IMR-90 (cell line): ENCODE results near the gene C4B. TPM values are rescaled to one million over a fixed set of nuclear protein-coding genes. Genes with fewer than 3 reads are reported as not detected.

Experiments
- ATAC-seq: fragments of 200-7000 bp; cut with Tn5 transposase; 2 replicates; pipeline ENCODE4 v1.9.1; 2020; ENCODE audit warnings: low read depth, mild to moderate bottlenecking, moderate library complexity
- BruUV-seq: library from RNA; stranded (reverse); fragments of 400-500 nt; replicated peaks from 2 replicates; lab custom pipeline; 2021; lab: Mats Ljungman, UMichigan
- CTCF ChIA-PET: fragments of 300-600 bp; formaldehyde crosslinking; extraction: SDS; loops from one replicate; lab custom pipeline; 2021; ENCODE audit warnings: antibody characterized with exemption; lab: Yijun Ruan, JAX
- POLR2A ChIA-PET: fragments of 300-600 bp; sonication (Branson Sonifier 250); formaldehyde crosslinking; loops from one replicate; lab custom pipeline; 2022; ENCODE audit warnings: antibody characterized with exemption; ENCODE audit not compliant: unreplicated experiment; lab: Charles Lee
- DNase-seq: peaks from one replicate; pipeline ENCODE4 v3.0.0; 2013
- H2AFZ ChIP-seq: replicated peaks from 2 replicates; pipeline ENCODE3; 2013; ENCODE audit warnings: low read length, mild to moderate bottlenecking; ENCODE audit not compliant: poor library complexity
- H2AK5ac ChIP-seq: 2 replicates; pipeline ENCODE4 v1.6.1; 2013; ENCODE audit warnings: low read depth, low read length, inconsistent platforms
- H2AK9ac ChIP-seq: replicated peaks from 2 replicates; pipeline ENCODE3; 2013; ENCODE audit warnings: mild to moderate bottlenecking, low read depth, low read length, moderate library complexity; ENCODE audit not compliant: poor library complexity
- H2BK120ac ChIP-seq: 2 replicates; pipeline ENCODE4 v1.6.1; 2013; ENCODE audit warnings: low read depth, low read length, inconsistent platforms
- H2BK15ac ChIP-seq: 3 replicates; pipeline ENCODE4 v1.6.1; 2013; ENCODE audit warnings: low read depth, low read length, inconsistent platforms
- H2BK20ac ChIP-seq: 2 replicates; pipeline ENCODE4 v1.6.1; 2013; ENCODE audit warnings: low read depth, mild to moderate bottlenecking, inconsistent platforms, low read length, moderate library complexity
- H2BK5ac ChIP-seq: 2 replicates; pipeline ENCODE4 v1.6.1; 2013; ENCODE audit warnings: mild to moderate bottlenecking, low read depth, low read length, inconsistent platforms; ENCODE audit not compliant: poor library complexity, severe bottlenecking
- H3K14ac ChIP-seq: replicated peaks from 2 replicates; pipeline ENCODE4 v1.6.1; 2013; ENCODE audit warnings: low read depth, low read length, inconsistent platforms
- H3K18ac ChIP-seq: 2 replicates; pipeline ENCODE4 v1.6.1; 2013; ENCODE audit warnings: low read depth, low read length, control low read depth
- H3K23ac ChIP-seq: 2 replicates; pipeline ENCODE4 v1.6.1; 2013; ENCODE audit warnings: low read depth, low read length, inconsistent platforms
- H3K27ac ChIP-seq: 2 replicates; pipeline ENCODE4 v1.5.1; 2013; ENCODE audit warnings: mild to moderate bottlenecking, control low read depth, low read length; ENCODE audit not compliant: insufficient read depth
- H3K27me3 ChIP-seq: 2 replicates; pipeline ENCODE4 v1.6.1; 2013; ENCODE audit warnings: low read length; ENCODE audit not compliant: control insufficient read depth, insufficient read depth
- H3K36me3 ChIP-seq: 2 replicates; pipeline ENCODE4 v1.6.1; 2013; ENCODE audit warnings: low read length, mixed read lengths; ENCODE audit not compliant: control insufficient read depth, insufficient read depth
- H3K4ac ChIP-seq: 2 replicates; pipeline ENCODE4 v1.6.1; 2013; ENCODE audit warnings: low read depth, low read length, inconsistent platforms
- H3K4me1 ChIP-seq: 2 replicates; pipeline ENCODE4 v1.6.1; 2013; ENCODE audit warnings: low read length, mixed read lengths; ENCODE audit not compliant: control insufficient read depth, insufficient read depth
- H3K4me2 ChIP-seq: 2 replicates; pipeline ENCODE4 v1.6.1; 2013; ENCODE audit warnings: low read depth, mild to moderate bottlenecking, control low read depth, low read length, moderate library complexity
- H3K4me3 ChIP-seq: 2 replicates; pipeline ENCODE4 v1.5.1; 2013; ENCODE audit warnings: low read depth, mild to moderate bottlenecking, control low read depth, low read length, moderate library complexity; ENCODE audit not compliant: insufficient read depth
- H3K56ac ChIP-seq: 2 replicates; pipeline ENCODE4 v1.6.1; 2013; ENCODE audit warnings: low read length, inconsistent platforms; ENCODE audit not compliant: insufficient read depth; ENCODE audit errors: extremely low read depth
- H3K79me1 ChIP-seq, 2 experiments: 2 replicates each; pipeline ENCODE4 v1.6.1; 2013; ENCODE audit warnings: low read length in 2 of 2, inconsistent platforms in 1 of 2, low read depth in 1 of 2
- H3K9ac ChIP-seq: 2 replicates; pipeline ENCODE4 v1.6.1; 2013; ENCODE audit warnings: low read depth, low read length, control low read depth
- H3K9me1 ChIP-seq: 2 replicates; pipeline ENCODE4 v1.6.1; 2013; ENCODE audit warnings: low read length, inconsistent platforms; ENCODE audit not compliant: insufficient read depth
- H3K9me3 ChIP-seq: 2 replicates; pipeline ENCODE4 v1.6.1; 2013; ENCODE audit warnings: low read length; ENCODE audit not compliant: control insufficient read depth, insufficient read depth
- H4K20me1 ChIP-seq: 2 replicates; pipeline ENCODE4 v1.6.1; 2013; ENCODE audit warnings: low read length, inconsistent platforms; ENCODE audit not compliant: insufficient read depth
- H4K5ac ChIP-seq: 2 replicates; pipeline ENCODE4 v1.6.1; 2013; ENCODE audit warnings: mild to moderate bottlenecking, low read depth, low read length, control low read depth
- H4K8ac ChIP-seq, 2 experiments: 2 replicates each; pipeline ENCODE4 v1.6.1; 2013; ENCODE audit warnings: low read depth in 2 of 2, low read length in 2 of 2, control low read depth in 1 of 2, inconsistent platforms in 1 of 2
- H4K91ac ChIP-seq: 2 replicates; pipeline ENCODE4 v1.6.1; 2013; ENCODE audit warnings: low read depth, low read length, inconsistent platforms; ENCODE audit not compliant: insufficient read depth
- CHD1 ChIP-seq: IDR thresholded peaks from 2 replicates; pipeline ENCODE4 v1.6.1; 2012; ENCODE audit warnings: low read depth, low read length, improper control_type of control experiment
- MAFK ChIP-seq: IDR thresholded peaks from 2 replicates; pipeline ENCODE4 v1.6.1; 2012; ENCODE audit warnings: low read depth, low read length, improper control_type of control experiment
- MAZ ChIP-seq: IDR thresholded peaks from 2 replicates; pipeline ENCODE4 v1.6.1; 2012; ENCODE audit warnings: low read depth, mild to moderate bottlenecking, low read length, improper control_type of control experiment, moderate library complexity, borderline replicate concordance
- USF2 ChIP-seq: fragments of 150-350 bp; IDR thresholded peaks from 2 replicates; pipeline ENCODE4 v1.6.1; 2017; ENCODE audit warnings: mild to moderate bottlenecking, antibody characterized with exemption, low read length, low read depth
- WGBS, 2 experiments: methylation state at CpG; one replicate each; pipeline versions ENCODE4 v1.1.5 to v1.1.7; 2013; ENCODE audit warnings: missing lambda C conversion rate in 2 of 2; ENCODE audit not compliant: insufficient read length in 1 of 2; ENCODE audit errors: extremely low coverage in 2 of 2; 5-methylcytosine and 5-hydroxymethylcytosine counted together
- dilution Hi-C: fragments of 300-500 bp; cut with HindIII; formaldehyde crosslinking; loops from one replicate; pipeline ENCODE4 v1.14.3; 2018; ENCODE audit warnings: low sequenced_read_pairs; ENCODE audit not compliant: unreplicated experiment
- in situ Hi-C: fragments of 300-500 bp; cut with MboI; formaldehyde crosslinking; loops from 3 replicates; pipeline ENCODE4 v1.14.3; 2019; ENCODE audit warnings: low sequenced_read_pairs, inconsistent platforms, mixed read lengths
- intact Hi-C: fragments of 100-400 bp; cut with micrococcal nuclease; formaldehyde crosslinking; loops from 2 replicates; pipeline ENCODE4 v1.10.0; 2022
- polyA plus RNA-seq, 3 experiments: library from polyadenylated mRNA; depleted of rRNA; stranded (reverse); fragments of >200 nt; gene quantifications; 2 replicates each; pipeline ENCODE4 v1.2.3, GENCODE V29; 2012; ENCODE audit warnings: low replicate concordance in 1 of 3
- total RNA-seq: library from RNA; depleted of rRNA; stranded (reverse); fragments of >200 nt; gene quantifications from 2 replicates; pipeline ENCODE4 v1.2.3, GENCODE V29; 2012

Gene C4B
- total and polyA plus RNA-seq, 2 of the 4 experiments (the other 2 are of a cell fraction) = 0.54 to 4.2 TPM

DNA sequence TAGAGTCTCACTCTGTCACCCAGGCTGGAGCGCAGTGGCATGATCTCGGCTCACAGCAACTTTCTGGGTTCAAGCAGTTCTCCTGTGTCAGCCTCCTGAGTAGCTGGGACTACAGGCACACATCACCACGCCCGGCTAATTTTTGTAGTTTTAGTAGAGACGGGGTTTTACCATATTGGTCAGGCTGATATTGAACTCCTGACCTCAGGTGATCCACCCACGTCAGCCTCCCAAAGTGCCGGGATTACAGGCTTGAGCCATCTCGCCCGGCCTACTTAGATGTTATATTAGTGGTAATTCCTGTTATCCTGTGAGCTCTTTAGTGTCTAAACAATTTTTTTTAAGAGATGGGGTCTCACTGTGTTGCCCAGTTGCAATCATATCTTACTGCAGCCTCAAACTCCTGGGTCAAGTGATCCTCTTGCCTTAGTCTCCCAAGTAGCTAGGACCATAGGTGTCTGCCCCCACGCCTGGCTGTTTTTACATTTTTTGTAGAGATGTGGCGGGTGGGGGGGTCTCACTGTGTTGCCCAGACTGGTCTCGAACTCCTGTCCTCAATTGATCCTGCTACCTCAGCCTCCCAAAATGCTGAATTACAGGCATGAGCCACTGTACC, 36.7 kb upstream of the C4B start:
- intact Hi-C loops (no loop called here), in situ Hi-C loops (loop anchor here (10.0 kb wide), 2 partner anchors 137 to 197 kb away; partner anchors contain the start of genes AGPAT1 and RNF5), dilution Hi-C loops (no loop called here)
- Histone ChIP-seq H4K8ac (no peak overlapping the region), H3K4me3 (no peak overlapping the region), H3K27ac (no peak overlapping the region), H3K27me3 (no peaks in the 10 kb centered on the region), H2AK5ac (no peak overlapping the region), H2BK120ac (no peak overlapping the region), H3K9me3 (no peaks in the 10 kb centered on the region), H3K9me1 (peaks cover 2% of the 10 kb centered on the region; the same call in 1 of the 2 replicates), H2BK20ac (no peak overlapping the region), H2BK5ac (no peak overlapping the region), H2AK9ac (no peak overlapping the region), H3K18ac (no peak overlapping the region), H4K20me1 (no peaks in the 10 kb centered on the region; the same call in 1 of the 2 replicates), H3K56ac (no peak overlapping the region), H3K14ac (no peak overlapping the region), H3K9ac (no peak overlapping the region), H2AFZ (no peak overlapping the region), H3K36me3 (peaks cover 10% of the 10 kb centered on the region; the same call in 1 of the 2 replicates), H3K4ac (no peak overlapping the region), H3K4me1 (0 out of 2 replicates have a peak, but pooled peaks cover 2% of the 10 kb centered on the region), H4K91ac (no peak overlapping the region), H3K79me1 (peaks cover 14 to 28% of the 10 kb centered on the region in 2 experiments), H2BK15ac (no peak overlapping the region), H3K4me2 (no peak overlapping the region), H4K5ac (no peak overlapping the region), H3K23ac (no peak overlapping the region)
- TF ChIP-seq MAZ (no peak), USF2 (no peak), MAFK (no peak), CHD1 (no peak)
- ChIA-PET CTCF (no interaction called here), POLR2A (no interaction called here)
- DNase-seq = no peak
- 80% methylated on average over 1 of the region's 12 CpGs; no CpG with 5 or more reads in 1 of the 2 experiments for WGBS, 2 experiments
- BruUV-seq = no TSS peak
- ATAC-seq = no peak
